Measurements from ENCODE around the gene VSX1. TPM values are rescaled to one million over a fixed set of nuclear protein-coding genes. Genes with fewer than 3 reads are reported as not detected.

VSX1 gene
- polyA plus RNA-seq, 1 experiment: 0.06 TPM

DNA sequence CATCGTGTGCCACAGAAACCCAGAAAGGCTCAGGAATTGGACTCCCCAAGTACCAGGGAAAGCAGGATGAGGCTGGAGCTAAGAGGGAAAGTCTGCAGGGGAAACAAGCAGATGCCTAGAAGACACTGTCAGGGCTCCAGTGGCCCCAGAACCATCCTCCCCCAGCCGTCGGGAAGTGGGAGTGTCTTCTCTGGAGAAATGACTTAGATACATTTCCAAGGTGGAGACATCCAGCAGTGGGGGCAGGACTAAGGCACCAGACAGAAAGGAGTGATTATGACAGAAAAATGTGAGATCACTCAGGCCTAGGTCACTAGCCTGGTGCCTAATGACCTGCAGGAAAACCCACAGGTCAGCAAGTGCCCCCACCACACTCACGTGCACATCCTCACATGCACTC lies 36.0 kb upstream of the VSX1 start:
- no peak overlapping the region for H3K4me3 ChIP-seq (ENCODE audit: low read depth, low read length)
- no peak for DNase-seq (ENCODE audit: low read depth, low spot score)
- peaks cover 21% of the 10 kb centered on the region for H3K27me3 ChIP-seq (ENCODE audit: control insufficient read depth, insufficient read depth, low read length)
- no peak overlapping the region for H3K27ac ChIP-seq (ENCODE audit: low read depth, low read length)
- H3K9me3 ChIP-seq (ENCODE audit: control insufficient read depth, insufficient read depth, low read length): no peaks in the 10 kb centered on the region
- no peak for TF ChIP-seq CTCF (IDR thresholded peaks at IDR 0.05; ENCODE audit: low read depth, low read length)
- ChIA-PET POLR2A (no interaction called here), CTCF (no interaction called here)

DNA sequence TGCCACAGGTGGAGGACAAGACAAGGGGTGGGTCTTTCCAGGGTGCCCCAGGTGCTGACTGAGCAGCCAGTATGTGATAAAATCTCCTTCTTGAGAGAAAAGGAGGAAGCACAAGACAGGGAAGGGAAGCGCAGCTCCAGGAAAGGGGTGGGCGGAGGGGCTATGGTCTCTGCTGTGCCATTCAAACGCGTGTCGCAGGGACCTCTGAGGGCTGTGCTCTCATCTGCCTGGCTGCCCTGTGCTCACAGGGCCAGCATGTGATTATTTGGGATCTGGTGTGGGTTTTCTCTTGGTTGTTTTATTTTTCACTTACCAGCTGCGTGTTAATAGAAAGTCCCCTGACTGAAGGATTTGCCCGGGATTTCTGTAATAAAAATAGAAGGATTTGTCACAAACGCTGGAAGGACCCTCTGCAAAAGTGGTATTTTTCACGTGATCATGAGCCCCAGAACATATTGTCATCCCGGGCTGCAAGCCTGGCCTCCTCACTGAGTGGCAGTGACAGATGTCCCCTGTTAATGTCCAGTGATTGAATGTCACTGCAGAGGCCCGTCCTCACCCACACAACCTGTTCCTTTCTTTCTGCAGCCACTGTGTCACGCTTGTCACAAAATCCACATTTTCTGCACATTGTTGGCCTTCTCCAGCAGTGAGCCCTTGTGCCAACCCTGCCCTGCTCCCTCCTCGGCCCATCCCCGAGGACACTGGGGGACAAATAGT lies 35.0 kb upstream of the VSX1 start:
- H3K4me3 ChIP-seq (ENCODE audit: low read depth, low read length): no peak overlapping the region
- peaks cover 21% of the 10 kb centered on the region for H3K27me3 ChIP-seq (ENCODE audit: control insufficient read depth, insufficient read depth, low read length)
- no peaks in the 10 kb centered on the region for H3K9me3 ChIP-seq (ENCODE audit: control insufficient read depth, insufficient read depth, low read length)
- ChIA-PET CTCF (no interaction called here), POLR2A (no interaction called here)
- TF ChIP-seq CTCF (IDR thresholded peaks at IDR 0.05; ENCODE audit: low read depth, low read length): no peak
- no peak overlapping the region for H3K27ac ChIP-seq (ENCODE audit: low read depth, low read length)
- no peak for DNase-seq (ENCODE audit: low read depth, low spot score)

- Histone ChIP-seq H3K9me3 (ENCODE audit: control insufficient read depth, insufficient read depth, low read length) (no peaks in the 10 kb centered on the region), H3K27me3 (ENCODE audit: control insufficient read depth, insufficient read depth, low read length) (peaks cover 15% of the 10 kb centered on the region), H3K4me3 (ENCODE audit: low read depth, low read length) (no peak overlapping the region), H3K27ac (ENCODE audit: low read depth, low read length) (no peak overlapping the region)
- ChIA-PET POLR2A (no interaction called here), CTCF (no interaction called here)
- DNase-seq (ENCODE audit: low read depth, low spot score): no peak
- TF ChIP-seq CTCF (IDR thresholded peaks at IDR 0.05; ENCODE audit: low read depth, low read length): no peak
Observed at GRCh38 chr20:25103526-25103925, 21.6 kb upstream of the VSX1 start.

GRCh38 chr20:25100914-25101313 lies 19.0 kb upstream of the VSX1 start:
- H3K9me3 ChIP-seq (ENCODE audit: control insufficient read depth, insufficient read depth, low read length): no peaks in the 10 kb centered on the region
- no peak overlapping the region for H3K27ac ChIP-seq (ENCODE audit: low read depth, low read length)
- ChIA-PET CTCF (no interaction called here), POLR2A (no interaction called here)
- H3K27me3 ChIP-seq (ENCODE audit: control insufficient read depth, insufficient read depth, low read length): peaks cover 15% of the 10 kb centered on the region
- no peak overlapping the region for H3K4me3 ChIP-seq (ENCODE audit: low read depth, low read length)
- DNase-seq (ENCODE audit: low read depth, low spot score): no peak
- TF ChIP-seq CTCF (IDR thresholded peaks at IDR 0.05; ENCODE audit: low read depth, low read length): no peak

DNA sequence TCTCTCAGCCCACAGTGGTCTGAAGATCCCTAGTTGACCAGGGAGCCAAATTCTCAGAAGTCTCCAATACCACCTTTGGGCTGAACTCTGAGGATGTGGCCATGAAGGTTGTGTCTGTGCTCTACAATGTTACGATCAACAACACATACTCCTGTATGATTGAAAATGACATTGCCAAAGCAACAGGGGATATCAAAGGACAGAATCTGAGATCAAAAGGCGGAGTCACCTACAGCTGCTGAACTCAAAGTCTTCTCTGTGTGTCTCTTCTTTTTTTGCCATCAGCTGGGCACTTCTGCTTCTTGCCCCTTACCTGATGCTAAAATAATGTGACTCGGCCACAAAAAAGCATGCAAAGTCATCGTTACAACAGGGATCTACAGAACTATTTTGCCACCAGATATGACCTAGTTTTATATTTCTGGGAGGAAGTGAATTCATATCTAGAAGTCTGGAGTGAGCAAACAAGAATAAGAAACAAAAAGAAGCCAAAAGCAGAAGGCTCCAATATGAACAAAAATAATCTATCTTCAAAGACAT lies 17.7 kb upstream of the VSX1 start:
- no peak for TF ChIP-seq CTCF (IDR thresholded peaks at IDR 0.05; ENCODE audit: low read depth, low read length)
- no peak for DNase-seq (ENCODE audit: low read depth, low spot score)
- POLR2A ChIA-PET: no interaction called here
- H3K27ac ChIP-seq (ENCODE audit: low read depth, low read length): no peak overlapping the region
- CTCF ChIA-PET: no interaction called here
- H3K9me3 ChIP-seq (ENCODE audit: control insufficient read depth, insufficient read depth, low read length): no peaks in the 10 kb centered on the region
- H3K4me3 ChIP-seq (ENCODE audit: low read depth, low read length): no peak overlapping the region
- H3K27me3 ChIP-seq (ENCODE audit: control insufficient read depth, insufficient read depth, low read length): peaks cover 15% of the 10 kb centered on the region
